SKM-1 treated with dmso at 0.1 percent for 144 hours (cell line): Measurements from ENCODE around the gene TNN.

Experiments used
- DNase-seq: peaks from one replicate; lab custom pipeline; 2025; ENCODE audit not compliant: unreplicated experiment; lab: John Stamatoyannopoulos, UW

The TNN gene

DNA sequence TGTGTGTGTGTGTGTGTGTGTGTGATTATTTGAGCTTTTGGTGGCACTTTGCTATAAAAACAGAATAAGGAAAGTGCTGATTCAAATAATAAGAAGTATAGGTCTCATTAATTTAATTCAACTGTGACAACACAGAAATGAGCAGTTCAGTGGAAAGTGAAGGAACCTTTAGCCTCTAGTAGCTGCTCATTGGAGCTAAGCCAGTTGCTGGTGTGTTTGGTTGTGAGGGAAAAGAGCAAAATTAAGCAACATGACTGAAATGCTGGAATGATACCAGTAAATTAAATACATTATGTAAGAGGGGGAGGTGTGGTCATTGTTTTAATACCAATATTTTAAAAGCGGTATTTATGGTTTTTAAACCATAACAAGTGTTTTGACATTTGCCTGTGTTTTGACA is 69.7 kb downstream of the TNN start:
- DNase-seq = no peak

DNA sequence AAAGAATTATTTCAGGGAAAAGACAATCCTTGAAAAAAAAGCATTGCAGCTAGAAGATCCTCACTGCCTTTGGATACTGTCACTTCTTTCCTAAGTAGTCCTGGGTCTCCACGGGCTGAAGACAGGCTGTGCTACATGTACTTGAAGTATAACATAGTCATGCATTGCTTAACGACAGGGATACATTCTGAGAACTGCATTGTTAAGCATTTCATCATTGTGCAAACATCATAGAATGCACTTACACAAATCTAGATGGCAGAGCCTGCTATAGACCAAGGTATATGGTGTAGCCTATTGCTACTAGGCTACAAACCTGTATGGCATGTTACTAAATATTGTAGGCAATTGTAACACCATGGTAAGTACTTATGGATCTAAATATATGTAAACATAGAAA is 70.9 kb downstream of the TNN start:
- DNase-seq = no peak

DNA sequence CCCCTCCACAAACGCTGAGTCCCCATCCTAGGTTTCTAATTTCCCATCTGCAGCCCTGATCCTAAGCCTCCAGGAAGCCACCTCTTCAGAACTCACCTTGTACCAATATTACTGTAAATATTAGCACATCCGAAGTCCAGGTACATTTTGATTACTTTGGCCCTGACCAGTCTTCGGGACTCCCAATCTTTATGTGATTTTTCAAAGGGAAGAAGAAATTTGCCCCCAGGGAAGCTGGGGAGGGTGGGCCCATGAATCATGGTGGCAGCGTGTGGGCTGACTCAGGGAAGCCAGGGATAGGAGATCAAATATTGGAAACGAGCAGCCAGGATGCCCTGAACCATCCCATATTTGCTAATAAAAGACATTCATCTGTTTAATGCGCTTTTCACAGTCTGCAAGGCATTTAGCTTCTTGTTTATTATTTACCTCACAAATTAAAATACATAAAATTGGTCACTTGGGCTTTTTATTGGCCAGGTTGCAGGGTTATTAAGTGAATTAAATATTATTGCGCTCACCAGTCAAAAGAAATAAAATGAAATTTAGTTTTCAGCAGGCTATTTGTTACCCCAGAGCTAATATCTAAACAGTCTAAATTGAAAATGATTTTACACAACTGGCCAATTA is 78.4 kb downstream of the TNN start:
- DNase-seq = no peak

DNA sequence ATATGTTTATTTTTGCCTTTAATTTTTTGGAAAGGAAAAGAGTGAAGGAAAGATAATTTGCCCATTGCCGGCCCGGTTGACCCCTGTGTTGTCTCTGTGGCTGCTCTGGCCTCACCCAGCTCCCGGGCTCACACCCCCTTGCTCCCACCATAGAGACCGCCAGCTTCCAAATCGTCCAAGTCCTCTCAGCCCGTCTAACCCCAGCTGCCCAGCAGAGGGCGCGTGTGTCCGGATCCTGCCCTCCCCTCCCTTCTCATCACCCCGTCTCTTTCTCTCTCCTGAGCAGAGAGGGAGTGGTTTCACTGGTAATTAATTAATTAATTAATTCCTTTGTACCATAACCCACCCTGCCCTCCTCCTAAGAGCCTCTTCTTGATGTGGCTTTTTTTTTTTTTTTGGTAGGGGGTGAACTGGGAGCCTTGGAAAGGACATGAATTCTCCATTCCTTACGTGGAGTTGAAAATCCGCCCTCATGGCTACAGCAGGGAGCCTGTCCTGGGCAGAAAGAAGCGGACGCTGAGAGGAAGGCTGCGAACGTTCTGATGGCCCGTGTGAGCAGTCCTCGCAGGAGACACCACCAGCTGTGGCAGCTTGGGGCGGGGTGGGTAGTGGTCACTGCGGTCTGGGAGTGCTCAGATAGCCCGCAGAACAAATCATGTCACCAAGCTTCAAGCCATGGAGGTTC is 79.0 kb downstream of the TNN start:
- DNase-seq = peak; percentile 75

DNA sequence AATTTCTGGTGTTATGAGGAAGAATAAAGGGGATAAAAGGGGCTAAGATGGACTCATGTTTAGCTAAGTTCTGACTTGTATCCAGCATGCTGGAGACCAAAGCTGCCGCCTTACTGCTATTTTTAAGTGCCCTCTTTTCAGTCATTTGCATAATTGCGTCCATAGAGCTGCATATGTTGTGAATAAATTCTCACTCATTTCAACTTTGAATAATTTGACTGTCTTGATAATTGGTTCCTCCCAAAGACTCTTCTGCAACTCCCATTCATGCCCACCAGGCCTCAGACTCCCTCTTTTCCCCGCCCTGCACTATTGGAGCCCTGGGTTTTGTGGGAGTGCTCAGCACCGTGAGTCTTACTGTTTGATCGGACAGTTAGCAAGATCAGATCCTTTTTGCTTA is 79.9 kb downstream of the TNN start:
- no peak for DNase-seq

DNA sequence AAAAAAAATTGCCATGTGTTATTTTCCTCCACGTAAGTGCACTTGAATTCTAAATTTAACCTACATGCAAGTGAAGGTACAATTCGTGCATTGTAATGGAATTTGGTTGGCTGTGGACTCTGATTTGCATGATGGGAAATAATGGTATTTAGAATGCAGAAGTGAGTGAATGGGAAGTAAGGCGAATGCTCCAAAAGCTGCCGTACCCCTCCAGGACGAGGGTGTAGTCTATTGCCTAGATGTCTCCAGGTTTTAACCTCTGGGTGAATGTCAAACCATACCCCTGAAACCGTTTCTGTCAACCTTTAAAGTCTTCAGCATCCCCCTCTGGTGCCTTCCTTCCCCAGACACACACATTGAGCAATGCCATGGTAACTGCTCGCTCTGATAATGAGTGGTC is 80.4 kb downstream of the TNN start:
- DNase-seq = no peak

DNA sequence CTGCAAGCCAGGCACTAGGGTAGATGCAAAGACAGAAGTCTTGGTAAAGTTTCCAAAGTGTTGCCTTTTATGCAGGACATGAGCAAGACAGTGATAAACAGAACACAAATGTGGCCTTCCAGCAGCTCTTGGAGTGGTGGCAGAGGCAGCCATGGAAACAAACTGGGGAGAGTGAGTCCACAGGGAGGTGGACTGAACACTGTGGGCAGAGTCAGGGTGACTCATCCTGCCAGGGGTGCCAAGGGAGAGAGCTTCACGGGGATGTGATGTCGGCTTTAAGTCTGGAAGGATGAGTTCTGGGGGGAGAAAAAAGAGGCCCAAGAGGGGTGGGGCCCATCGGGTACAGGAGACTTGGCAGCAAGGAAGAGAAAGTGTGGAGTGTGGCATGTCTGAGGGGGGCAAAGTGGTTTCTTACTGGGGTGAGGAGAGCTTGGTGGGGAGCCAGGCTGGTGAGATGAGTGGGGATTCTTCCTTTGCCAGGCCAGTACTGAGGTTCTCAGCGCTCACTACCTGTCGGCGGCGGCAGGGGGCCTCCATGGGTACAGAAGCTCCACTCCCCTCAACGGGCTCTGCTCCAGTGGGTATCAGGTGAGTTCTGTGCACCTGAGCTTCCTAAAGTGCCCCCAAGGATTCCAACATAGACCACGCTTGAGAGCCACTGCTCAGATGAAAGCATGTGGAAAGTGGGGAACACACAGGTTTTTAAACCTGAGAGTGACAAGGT is 83.1 kb downstream of the TNN start:
- DNase-seq = no peak

DNA sequence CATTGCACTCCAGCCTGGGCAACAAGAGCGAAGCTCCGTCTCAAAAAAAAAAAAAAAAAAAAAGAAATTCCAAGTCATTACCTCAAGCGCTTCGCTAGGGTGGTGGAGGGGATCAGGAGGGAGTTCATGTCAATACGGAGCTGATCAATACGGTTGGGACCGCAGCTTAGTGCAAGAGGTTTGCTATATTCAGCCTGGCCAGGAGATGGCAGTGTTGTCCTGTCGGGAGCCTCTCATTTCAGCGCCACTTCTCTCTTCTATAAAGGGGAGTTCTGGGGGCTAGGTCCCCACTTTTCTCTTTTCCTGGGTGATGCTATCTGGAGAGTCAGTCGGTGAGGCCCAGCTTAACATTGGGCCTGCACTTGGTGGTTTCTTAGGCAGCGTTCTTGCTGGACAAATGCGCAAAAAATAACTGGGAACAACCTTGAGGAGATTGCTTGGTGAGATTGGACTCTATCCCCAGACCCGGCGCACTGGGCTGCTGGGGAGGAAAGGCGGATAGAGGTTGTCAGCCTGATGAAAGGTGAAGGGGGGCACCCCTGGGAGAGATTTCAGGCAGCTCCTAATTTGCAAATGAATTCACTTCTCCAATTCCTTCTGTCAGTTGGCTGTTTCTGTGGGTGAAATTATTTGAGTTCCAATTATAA is 84.5 kb downstream of the TNN start:
- DNase-seq = peak; percentile 66

DNA sequence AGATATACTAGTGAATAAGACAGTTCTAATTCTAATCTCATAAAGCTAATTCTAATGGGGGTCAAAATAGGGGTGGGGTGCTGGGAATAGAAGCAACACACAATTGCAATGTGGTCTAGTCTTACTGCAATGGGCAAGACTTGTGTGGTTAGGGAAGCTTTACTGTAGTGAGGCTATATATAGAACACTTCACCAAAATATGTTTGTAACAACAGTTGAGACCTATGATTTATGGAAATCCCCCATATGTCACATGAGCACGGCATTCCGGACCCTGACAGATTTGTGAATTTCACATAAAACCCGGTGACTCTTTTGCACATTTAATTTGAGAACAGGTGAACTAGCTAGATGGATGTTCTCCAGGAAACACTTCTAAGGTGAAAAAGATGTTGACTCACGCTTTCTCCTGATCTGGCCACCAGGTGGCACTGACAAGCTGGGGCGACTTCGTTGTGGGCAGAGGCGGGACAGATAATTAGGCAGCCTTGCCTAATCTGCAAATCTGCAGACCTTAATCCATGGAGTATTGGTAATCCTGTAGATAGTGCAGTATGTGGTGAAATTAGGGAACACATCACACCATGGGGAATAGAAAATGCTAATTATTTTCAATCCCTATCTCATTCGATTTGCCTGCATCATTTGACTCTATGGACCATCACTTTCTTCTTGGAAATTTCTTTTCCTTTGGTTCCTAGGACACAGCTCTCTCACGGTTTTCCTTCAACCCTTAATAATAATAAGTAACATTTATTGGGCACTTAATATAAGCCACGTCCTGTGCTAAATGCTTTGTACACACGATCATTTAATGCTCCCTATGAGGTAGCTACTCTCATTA is 87.2 kb downstream of the TNN start:
- DNase-seq = peak; percentile 70

DNA sequence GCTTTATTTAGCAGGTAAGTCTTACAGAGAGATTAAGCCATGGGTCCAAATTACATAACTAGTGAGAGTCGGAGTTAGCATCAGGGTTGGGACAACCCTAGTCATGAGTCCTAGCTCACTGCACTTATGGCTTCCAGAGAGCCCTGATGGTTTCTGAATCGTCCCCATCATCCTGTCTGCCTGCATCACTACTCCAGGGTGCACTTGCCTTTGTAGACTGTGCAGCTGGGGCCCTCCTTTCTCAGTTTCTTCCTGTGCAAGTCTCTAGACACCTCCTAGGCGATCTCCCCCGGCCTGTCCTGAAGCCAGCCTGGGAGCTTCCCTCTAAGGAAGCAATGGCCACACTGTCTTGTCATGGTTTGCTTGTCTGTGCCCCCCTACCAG is 87.8 kb downstream of the TNN start:
- no peak for DNase-seq

DNA sequence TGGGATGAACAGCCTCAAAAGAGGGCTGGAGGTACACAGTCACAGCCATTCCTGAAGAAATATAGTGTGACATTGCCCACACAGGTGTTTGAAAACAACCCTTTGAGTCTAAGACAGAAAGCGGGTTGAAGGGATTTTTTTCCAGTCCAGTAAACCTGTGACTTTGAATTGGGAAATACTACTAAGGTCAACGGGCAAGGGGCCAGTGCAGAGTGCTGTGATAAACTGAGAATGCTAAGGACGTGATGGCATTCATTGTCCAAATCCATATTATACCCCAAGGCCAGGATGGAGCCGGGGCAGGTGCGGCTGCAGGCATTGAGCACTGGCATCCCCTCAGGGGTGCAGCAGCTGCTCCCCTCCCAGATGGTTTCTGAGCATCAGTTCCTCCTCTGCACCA is 88.3 kb downstream of the TNN start:
- no peak for DNase-seq

DNA sequence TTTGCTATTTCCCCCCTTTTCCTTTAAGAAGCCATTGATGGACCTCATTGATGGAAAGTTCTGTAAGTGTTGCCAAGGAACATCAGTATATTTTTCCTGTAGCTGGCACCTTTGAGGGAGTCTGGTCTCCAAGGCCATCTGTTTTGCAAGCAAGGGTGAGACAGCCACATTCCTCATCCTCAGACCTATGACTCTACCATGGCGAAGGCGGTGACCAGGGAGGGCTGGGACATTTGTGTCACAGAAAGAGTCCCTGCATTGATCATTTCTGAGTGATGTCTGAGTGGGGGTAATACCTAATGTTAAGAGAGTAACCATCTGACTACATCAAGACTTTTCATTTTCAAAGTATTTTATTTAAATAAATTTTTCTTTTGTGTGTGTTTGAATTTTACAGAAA is 89.6 kb downstream of the TNN start:
- no peak for DNase-seq

DNA sequence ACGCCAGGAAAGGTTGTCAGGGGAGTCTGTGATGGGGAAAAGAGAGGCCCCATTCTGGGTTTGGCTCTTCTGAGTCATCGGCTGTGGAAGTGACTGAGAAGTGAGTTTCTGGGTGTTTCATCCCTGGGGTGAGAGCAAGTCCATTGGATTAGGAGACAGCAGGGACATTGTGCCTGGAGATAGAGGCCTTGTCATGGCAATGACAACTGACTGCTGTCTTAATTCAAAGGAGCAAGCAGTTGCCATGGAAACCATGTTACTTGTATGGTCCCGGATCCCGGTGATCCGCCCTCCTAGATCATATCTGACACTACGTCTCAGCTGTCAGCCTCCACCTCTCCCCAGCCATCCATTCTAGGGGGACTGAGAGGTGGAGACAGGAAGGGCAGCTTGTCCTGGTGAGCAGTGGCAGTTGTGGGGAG is 90.5 kb downstream of the TNN start:
- no peak for DNase-seq

DNA sequence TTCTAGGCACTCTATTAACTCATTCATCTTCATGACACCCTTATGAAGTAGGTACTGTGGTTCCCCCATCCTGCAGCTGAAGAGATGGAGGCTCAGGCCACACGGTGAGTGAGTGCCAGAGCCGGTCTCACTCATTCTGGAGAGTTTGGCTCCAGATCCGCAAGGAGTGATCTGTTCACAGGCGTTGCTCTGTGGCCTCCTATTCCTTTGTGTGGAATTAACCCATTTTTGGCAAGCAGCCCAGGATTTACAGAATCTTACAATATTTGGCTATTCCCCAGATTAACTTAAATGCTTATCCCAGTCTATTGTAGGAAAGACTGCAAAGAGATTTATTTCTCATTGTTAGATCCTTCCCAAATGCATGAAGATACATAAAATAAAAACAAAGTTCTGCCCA is 95.3 kb downstream of the TNN start:
- DNase-seq = no peak

DNA sequence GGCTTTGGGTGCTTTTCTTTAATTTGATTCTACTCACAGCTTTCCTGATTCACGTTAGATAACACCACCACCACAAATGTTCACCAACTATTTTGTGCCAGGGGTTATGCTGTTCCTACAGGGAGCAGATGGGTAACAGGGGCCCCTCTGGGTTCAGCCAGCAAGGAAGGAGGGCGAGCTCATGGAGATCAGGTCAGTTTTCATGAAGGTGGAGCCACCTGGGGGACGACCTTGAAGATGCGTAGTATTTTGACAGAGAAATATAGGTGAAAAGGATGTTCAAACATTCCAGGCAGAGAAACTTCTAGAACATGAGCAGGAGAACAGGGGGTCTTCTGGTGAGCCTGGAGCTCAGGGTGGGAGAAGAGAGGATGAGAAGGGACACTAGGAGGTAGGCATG is 96.1 kb downstream of the TNN start:
- DNase-seq = no peak

DNA sequence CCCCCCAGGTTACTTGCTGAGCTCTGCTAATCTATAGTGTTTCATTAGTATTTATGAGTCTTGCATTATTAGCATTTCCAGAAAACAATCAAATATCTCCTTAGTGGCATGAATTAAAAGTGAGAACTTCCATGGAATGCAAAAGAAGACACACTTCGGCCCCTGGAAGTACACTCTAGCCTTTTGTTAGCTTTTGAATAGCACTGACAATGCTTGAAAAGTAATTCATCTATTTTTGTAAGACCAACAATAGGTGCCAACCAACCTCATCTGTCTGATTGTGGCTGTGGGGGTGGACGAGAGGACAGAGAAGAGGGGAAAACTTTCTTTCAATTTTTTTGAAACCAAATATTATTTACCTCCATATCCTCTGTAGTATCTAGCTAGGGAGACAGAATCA is 97.1 kb downstream of the TNN start:
- DNase-seq = no peak

DNA sequence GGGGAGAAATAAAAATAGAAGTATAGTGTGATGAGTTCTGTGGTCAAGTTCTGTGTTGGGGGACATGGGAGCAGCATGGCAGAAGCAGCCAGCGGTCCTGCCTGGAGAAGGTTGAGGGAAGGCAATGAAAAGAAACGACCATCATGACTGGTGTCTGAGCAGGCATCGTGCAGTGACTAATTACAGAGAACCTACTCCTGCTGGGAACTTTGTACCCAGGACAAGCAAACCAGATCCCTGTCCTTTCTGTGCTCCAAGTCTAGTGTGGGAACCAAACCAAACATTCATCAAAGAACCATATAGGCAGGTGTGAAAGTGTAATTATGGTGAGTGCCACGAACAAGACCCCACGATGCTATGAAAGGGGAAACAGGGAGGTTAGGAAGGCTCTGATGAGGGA is 99.1 kb downstream of the TNN start:
- no peak for DNase-seq

DNA sequence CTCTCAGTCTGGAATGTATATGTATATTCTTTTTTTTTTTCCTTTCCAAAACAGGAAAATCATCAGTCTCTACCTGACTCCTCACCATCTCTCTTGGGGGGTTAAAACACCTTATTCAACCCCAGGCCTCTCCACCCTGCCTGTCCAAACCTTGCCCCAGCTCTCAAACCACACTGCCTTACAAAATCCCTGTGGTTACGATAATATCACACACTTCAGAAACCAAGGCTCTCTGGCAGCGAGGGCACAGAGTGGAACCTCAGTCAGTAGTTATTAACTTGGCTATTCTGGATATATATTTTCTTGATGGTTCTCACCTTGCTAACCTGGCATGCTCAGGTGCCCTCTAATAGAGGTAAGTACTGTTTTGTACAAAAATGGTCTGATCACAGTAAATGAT is 100.2 kb downstream of the TNN start:
- peak; percentile 15 for DNase-seq

DNA sequence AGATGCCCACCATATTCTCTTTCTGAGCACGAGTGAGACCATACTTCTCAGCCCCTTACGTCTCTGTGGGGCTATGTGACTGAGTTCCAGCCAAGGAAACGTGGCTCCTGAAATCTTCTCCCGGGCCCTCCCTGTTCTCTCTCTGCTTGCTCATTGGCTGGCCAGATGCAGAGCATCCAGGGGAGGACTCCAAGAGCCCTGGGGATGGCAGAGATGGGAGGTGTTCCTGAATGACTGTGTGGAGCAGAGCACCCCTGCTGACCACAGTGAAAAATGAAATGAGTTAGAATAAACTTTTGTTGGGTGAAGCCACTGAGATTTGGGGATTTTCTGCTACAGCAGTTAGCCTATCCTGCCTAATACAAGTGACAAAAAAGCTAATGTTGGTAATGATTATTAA is 101.1 kb downstream of the TNN start:
- DNase-seq = no peak

DNA sequence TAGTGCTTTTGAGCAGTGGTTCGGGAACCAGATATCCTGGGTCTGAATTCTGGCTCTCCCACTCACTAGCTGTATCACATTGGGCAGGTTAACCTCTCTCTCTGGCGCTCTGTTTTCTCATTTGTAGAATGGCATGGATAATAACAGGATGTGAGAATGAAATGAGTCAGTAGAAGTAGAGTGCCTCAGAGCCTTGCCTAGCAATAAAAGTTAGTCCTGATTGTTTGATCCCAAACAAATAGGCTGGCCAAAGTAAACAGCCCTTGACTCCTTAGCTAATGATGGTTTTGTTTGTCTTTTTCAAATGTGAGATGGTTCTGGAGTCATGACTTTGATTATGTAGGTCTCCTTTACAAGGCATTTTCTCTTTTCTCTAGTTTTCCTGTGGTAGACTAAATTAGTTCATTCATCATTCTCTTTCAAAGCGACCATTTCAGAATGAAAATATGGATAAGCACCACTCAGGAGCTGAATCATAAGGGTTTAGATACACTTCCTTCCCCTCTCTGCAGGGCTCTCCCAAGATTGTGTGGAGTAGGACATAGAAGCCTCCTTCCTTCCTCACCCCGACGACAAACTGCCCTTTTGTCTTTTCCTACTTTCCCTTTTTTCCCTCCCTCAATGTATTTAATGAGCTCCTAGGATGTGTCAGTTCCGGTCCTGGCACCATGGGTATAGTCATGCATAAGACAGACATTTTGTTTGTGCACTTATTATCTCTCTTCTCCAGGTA is 101.8 kb downstream of the TNN start:
- DNase-seq = no peak
